GM21723 (cell line): ENCODE results near the gene PSMD5.
"Not testable (repeated sequence)": the region's sequence is repeated elsewhere in the genome, so short reads cannot be mapped to it uniquely, and the experiment has no call there.

Source experiments
- ATAC-seq: cut with Tn5 transposase; IDR thresholded peaks from one replicate; pipeline ENCODE4 v1.9.1; 2021; ENCODE audit warnings: mild to moderate bottlenecking, moderate library complexity; ENCODE audit not compliant: unreplicated experiment

PSMD5 gene

DNA sequence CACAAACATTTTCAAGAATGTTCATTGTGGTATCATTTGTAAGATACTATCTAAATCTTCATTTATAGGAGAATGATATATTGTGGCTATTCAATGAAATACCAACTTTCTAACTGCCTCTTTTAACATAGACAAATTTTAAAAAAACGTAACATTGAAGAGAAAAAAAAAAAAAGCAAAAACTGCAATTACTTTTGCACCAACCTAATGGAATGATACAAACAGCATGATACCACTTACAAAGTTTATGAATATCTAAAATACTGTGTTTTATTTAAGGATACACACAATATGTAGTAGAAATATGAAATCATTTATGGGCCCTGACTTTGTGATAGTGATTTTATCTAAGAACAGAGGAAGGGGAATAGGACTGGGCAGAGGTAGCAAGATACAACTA, 24.1 kb downstream of the PSMD5 start:
- no peak for ATAC-seq

DNA sequence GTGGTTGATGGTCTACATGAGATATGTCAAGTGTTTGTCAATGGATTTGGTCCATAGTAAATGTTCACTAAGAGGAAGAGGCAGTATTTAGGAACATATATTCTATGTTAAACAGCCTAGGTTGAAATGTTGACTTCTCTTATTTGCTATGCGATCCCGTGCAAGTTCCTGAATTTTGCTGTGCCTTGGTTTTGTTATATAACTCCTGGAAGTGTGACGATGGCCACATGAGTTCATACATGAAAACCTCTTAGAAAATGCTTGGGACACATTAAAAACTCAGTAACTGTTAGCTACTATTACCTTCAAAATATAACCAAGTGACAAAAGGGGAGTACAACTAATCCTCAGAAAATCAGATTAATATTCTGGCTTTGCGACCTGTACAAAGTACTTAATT, 27.6 kb downstream of the PSMD5 start:
- ATAC-seq = no peak

DNA sequence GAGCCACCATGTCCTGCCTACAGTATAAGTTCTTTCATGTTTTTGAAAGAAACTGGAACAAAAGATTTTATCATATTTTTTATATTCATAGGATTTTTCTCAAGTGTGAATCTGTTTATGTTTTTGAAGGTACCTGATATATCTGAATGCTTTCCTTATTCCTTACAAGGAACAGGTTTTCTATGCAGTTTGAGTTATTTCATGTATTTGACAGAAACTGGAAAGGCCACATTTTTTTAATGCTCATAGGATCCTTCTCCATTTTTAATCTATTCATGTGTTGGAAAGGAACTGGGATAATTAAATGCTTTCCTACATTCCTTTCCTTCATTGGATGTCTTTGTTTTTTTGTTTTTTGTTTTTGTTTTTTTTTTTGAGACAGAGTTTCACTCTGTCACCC, 33.8 kb downstream of the PSMD5 start:
- no peak for ATAC-seq

DNA sequence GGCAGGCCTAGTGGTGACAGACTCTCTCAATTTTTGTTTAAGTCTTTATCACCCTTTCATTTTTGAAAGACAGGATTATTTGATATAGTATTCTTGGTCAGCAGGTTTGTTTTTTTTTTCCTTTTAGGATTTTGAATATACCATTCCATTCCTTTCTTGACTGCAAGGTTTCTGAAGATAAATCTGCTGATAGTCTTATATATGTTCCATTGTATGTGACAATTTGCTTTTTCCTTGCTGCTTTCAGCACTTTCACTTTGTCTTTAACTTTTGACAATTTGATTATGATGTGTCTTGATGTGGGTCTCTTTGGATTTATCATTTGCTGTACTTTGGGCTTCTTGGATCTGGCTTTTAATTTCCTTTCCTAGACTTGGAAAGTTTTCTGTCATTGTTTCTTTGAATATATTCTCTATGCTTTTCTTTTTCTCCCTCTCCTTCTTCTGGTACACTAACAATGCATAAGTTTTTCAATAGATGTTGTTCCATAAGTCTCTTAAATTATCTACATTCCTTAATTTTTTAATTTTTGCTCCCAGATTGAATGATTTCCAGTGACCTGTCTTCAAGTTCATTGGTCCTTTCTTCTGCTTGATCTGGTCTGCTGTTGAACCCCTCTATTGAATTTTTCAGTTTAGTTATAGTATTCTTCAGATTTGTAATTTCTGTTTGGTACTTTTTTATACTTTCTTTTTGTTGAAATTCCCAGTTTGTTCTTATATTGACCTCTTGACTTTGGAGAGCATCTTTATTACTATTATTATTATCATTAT, 34.9 kb downstream of the PSMD5 start:
- no peak for ATAC-seq

DNA sequence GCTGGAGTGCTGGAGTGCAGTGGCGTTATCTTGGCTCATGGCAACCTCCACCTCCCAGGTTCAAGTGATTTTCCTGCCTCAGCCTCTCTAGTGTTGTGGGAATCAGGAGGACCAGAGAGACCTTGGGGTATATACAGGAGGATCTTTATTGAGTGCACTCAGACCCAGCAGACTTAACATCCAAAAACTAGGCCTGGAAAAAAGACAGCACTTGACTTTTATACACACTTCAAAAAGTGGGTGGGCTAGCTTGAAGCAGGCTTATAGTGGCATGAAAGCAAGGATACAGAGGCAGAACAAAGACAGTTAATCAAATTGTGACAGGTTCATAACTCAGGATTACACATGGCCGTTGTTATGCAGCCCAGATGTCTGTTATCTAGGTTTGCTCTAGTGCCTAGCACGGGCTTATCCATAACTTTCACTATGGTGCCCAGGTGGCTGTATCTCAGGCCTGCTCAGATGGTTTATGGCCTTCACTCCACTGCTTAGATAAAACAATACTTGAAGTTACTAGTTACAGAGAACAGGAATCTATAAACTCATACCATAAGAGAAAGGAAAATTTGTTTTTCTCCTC, 37.8 kb downstream of the PSMD5 start:
- not testable (repeated sequence) for ATAC-seq

DNA sequence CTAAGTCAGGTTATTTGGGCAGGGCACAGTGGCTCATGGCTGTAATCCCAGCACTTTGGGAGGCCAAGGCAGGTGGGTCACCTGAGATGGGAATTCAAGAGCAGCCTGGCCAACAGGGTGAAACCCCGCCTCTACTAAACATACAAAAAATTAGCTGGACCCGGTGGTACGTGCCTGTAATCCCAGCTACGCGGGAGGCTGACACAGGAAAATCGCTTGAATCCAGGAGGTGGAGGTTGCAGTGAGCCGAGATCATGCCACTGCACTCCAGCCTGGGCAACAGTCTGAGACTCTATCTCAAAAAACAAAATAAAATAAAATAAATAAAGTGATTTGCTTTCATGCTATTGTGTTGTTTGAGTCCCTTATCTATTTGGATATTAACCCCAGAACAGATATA, 41.3 kb downstream of the PSMD5 start:
- ATAC-seq = no peak

DNA sequence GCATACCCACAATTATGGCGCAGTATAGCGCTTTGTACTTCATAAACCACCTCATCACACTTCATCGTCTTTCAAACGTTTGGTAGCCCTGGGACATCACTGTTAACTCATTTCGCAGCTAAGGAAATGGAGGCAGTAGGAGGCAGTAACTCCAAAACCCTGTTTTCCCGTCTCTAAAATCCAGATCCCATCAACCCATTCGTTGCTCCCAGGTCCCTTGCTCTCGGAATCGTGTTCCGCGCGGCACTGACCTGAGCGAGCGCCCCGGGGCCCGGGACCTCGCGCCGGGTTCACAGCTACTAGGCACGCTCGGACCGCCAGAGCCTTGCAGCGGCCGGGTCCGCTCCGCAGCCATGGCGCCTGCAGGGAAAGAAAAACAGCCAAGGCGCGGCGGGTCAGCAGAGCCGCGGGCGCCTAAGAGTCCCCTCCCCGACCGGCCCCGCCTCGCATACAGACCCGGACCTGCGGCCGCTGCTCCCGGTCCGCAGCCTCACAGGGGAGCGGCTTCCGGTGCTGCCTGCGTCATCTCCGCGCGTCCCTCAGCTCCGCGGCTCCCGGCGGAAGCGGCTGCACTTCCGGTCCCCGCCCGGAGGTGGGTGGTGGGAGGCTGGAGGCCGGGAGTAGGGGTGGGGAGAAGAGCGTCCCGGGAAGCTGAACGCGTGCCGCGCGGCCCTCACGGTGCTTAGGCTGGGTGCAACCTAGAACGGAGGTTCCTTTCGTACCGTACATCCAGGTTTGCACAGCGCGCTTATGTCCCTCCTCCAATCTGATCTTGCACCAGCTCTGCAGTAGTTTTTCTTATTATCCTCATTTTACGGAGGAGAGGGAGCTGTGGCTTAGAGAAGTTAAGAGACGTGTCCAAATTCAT, 49.6 kb downstream of the PSMD5 start, which contains the start of gene FBXW2:
Gene FBXW2, minus strand, starts transcription at position 519 of the 868 bp plus-strand sequence. CDS start 5,158 bp downstream, outside the sequence.
- ATAC-seq = peak; percentile 89

DNA sequence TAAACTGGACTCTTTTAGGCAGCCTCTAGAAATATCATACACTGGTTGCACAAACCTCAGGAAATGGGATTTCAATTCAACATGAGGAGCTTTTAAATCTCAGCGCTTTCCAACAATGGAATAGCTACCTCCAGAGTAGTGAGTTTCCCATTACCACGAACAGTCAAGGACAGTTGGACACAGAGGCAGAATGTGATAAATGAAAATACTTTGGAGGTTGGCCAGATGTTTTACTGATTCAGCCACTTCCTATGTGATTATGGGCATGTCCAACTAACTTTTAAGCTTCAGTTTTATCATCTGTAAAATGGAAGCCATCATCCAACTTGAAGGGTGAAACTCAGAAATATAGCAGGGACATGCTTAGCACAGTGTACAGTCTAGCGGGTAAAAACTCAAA, 51.6 kb downstream of the PSMD5 start:
- no peak for ATAC-seq

DNA sequence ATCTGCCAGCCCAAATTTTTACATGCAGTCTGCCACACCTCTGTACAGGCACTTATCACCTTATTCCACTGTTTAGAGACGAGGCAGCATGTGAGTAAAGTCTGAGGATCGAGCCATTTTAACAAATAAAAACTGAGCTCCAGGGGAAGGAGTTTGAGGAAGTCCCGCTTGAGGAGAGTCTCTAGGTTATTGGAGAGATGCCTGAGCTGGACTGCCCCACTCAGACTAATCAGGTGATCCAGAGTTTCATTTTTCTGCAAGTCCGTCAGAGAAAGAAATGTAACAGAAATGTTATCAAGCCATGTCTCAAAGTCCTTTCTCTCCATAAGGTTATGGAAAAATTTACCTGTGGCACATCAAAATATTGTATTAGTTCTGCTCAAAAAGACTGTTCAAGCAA, 54.8 kb downstream of the PSMD5 start:
- ATAC-seq = no peak

DNA sequence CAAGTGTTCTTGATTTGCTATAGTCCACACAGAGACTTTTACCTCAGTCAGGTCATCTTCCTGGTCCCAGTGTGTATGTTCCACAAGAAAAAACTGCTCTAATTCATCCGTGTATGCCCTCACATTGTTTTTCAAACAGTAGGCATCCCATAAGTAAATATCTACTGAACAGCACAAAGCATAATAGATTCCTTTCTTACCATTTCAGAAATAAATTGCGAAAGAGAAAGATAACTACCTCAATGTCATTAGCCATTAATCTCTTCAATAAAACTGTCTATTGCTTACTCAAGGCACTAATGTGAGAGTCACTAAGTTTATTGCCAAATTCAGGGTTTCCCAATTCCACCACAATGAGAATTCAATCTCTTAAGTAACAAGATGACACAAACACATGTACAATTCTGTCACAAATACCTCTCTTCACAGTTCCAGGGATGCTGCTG, 59.1 kb downstream of the PSMD5 start:
- ATAC-seq = no peak

DNA sequence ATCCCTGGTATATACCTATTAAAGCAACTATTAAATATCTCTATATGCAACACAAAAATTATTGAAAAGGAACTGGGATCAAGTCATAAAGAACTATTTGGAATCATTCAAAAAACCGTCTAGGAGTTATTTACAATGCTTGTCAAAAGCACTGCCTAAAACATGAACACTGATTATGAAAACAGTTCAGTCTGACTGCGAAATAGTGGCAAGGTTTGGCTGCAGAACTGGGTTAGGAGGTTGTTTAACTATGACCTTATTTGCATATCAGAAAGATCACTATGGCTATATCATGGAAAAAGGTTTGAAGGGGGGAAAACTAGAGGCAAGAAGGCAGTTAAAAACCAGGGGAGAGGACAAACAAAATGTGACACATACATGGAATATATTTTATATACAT, 61.5 kb downstream of the PSMD5 start:
- no peak for ATAC-seq

DNA sequence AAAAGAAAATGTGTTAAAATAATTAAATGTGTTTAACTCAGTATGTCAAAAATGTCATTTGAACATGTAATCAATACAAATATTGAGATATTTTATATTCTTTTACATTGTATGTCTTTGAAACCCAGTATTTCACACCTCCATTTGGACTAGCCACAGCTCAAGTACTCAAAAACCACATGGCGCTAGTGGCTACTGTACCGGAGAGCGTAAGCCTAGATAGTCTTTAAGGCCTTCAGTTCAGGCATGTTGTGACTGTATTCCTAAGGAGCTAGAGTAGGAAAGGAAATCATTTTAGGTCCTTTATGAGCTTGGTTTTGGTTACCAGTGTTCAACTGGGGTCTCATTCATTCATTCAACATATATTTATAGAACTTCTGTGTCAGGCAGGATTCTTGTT, 62.4 kb downstream of the PSMD5 start:
- ATAC-seq = no peak

DNA sequence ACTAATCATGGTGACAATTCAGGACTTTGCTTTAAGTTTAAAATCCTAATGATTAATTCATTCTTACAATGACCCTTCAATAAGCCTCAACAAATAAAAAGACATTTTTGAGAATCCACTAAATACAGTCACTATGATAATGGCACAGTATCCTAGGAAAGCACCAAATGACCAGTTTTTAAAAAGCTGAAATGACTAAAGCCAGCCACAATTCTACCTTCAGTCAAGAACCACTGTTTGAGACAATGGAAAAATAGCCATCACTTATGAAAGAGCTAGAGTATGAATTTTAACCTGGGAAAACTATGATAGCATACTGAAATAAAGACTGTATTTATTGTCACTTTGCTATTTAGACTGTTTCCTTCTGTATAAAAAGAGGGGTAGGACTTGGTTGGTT, 63.5 kb downstream of the PSMD5 start:
- no peak for ATAC-seq

DNA sequence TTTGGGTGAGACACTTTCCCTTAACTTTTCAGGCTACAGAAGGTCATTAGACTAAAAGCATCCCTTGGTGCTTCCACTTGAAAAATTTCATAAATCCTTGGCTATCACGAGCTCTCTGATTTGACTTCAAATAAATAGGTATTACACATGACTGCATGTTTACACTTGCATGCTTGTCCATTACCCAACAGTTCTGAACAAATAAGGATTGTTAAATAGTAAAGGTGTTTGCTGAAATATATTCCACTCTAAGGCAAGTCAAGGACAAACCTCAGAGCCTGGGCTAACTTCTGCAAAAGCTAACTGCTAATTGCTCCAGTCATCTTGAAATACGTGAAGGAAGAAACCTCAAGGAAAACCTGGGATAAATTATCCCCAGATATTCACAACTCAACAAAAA, 64.0 kb downstream of the PSMD5 start:
- ATAC-seq = no peak

DNA sequence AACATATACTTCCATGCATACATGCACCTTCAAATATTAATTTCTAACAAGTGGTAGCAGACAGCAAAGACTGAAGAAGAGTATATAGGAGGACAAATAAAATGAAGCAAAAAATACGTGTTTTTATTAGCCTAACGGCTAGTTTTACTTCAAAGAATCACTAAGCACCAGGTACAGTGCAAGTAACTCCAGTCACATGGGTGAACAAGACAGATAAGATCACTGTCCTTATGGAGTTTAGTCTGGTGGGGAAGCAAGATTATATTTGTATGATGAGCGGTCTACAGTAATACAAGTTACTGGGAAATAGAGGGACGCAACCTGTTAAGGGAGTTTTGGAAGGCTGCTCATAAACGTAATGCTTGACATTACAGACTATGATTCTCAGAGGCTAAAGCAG, 65.5 kb downstream of the PSMD5 start:
- ATAC-seq = no peak

DNA sequence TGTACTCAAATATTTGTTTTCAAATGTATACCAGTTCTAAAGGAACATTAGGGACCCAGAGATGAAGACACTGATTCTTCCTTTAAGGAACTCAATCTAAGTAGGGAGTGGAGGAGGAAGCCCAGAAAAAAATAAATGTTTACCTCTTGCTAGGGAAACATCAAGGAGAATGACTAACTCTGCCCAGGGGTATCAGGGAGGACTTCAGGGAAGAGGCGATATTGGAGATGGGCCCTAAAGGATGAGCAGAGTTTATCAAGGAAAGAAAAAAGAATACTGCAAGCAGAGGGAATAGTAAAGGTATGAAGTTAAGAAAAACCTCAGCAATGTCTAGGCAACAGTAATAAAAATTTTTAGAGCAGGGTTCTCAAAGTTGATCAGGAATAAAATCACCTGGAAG, 65.9 kb downstream of the PSMD5 start:
- ATAC-seq = no peak

DNA sequence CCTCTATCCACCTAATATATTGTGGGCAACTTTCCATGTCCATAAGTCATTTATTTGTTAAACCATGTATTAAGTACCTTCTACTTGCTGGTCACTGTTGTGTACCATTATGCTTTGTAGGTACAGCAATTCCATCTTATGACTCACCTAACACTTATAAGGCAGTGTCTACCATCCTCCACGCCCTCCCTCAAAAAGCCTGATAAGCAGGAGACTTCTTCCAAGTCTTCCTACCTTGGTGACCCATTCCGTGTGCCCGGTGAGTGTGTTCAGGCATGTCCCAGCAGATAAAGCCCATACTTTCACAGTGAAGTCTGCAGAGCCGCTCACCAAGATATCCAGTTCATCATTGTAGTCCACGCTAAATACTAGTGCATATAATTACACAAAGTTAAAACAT, 66.9 kb downstream of the PSMD5 start:
- no peak for ATAC-seq

DNA sequence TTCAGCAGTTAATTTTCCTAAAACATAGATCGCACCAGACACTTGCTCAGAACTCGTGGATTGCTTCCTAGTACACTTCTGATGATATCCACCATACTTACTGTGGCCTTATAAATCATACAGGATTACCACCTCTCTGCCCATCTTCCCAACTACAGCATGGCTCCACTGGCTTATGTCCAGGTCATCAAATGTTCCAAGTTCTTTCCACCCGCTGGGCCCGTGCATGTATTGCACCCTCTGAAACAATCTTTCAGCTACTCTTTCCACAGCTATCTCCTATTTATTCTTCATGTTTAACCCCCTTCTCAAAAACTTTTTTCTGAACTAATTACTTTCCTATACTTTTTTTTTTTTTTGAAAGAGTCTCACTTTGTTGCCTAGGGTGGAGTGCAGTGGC, 68.0 kb downstream of the PSMD5 start:
- no peak for ATAC-seq

DNA sequence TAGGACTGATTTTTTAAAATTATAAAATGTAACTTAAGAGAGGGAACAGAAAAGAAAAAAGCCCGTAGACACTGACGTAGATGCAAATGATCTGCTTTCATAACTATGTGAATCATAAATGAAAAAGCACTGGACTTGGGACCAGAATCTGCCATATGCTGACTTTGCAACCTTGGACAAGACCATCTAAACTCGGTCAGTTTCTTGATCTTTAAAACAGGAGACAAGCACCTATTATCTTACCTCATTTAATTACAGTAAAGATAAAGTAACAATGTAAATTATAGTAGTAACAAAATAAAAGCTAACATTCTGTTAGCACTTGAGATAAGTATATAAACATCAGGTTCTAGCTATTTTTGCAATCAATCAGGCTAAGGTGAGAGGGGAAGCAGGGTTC, 69.5 kb downstream of the PSMD5 start:
- no peak for ATAC-seq

DNA sequence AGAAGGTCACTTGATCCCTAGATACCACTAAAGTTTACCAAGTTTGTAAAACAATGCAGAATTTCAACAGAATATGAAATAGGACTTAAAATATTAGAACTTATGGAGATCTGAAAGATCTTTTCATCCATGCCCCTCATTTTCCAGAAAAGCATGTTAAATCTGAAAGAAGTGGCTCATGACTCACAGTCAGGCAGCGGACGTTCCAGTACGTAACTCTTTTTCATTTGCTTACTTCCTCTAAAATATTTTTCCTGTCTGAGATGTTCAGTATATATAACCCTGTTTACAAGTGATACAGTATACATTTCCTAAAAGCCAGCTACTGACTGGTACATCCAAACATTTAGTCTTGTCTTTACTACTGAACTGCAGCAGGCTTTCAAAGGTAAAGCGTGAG, 71.8 kb downstream of the PSMD5 start:
- ATAC-seq = no peak

DNA sequence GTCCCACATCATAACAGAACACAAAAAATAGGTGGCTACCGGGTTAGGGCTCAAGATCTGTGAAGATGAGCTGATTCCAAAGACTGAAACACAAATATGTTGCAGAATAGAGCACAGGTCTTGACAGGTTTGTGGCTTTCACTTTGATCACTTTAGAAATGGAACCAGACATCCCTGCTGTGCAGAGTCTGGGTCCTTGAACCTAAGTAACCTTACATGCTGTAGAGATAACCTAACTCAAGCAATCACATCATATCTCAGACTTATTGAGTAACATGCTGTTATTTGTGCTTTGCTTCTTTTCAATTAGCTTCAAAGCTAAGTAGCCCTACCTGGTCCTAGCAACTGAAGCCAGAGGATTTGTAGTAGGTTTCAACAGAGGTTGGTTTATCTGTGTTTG, 73.8 kb downstream of the PSMD5 start:
- no peak for ATAC-seq

DNA sequence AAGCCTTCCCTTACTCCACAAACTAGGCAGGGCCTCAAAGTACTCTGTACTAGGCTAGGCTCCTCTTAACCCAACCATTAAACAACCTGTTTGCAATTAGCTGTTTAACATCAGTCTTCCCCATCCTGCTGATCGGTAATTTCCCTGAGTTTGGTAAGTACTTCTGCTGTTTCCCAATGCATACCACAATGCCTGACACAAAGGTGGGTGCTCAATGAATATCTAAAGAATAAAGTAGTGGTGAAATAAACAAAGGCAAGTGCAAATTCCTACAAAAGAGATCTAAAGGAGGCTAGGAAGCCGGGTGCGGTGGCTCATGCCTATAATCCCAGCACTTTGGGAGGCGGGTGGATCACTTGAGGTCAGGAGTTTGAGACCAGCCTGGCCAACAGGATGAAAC, 74.5 kb downstream of the PSMD5 start:
- no peak for ATAC-seq
